ACHN (cell line): ENCODE data around the gene ABHD2.
"Not testable (repeated sequence)": the region's sequence is repeated elsewhere in the genome, so short reads cannot be mapped to it uniquely, and the experiment has no call there.

Experiments
- DNase-seq: peaks from one replicate; pipeline ENCODE4 v3.0.0-alpha.2; 2015
- in situ Hi-C: cut with HindIII; loops from 2 replicates; pipeline ENCODE4 v1.10.0; 2017; ENCODE audit warnings: low sequenced_read_pairs, low pct_ligation_motif_present, low pct_unique_long_range_greater_than_20kb

The ABHD2 gene

GRCh38 chr15:89087830-89088604 lies at the start of gene ABHD2:
Gene ABHD2, plus strand, starts transcription at chr15:89088456. Its CDS starts 27,872 bp downstream, at chr15:89116328.
- peak; percentile 99 for DNase-seq
- in situ Hi-C loops, result no loop called here

GRCh38 chr15:89039142-89039541 lies 49.1 kb upstream of the ABHD2 start:
- in situ Hi-C loops, result no loop called here
- no peak for DNase-seq

- DNase-seq, result no peak
- in situ Hi-C loops, result no loop called here
Observed at GRCh38 chr15:89041507-89041906, 46.7 kb upstream of the ABHD2 start.

- in situ Hi-C loops, result no loop called here
- no peak for DNase-seq
Observed at GRCh38 chr15:89042387-89042786, 45.9 kb upstream of the ABHD2 start.

- in situ Hi-C loops, result no loop called here
Observed at GRCh38 chr15:89043031-89044002, 44.9 kb upstream of the ABHD2 start.

GRCh38 chr15:89049016-89049666 lies 39.1 kb upstream of the ABHD2 start:
- DNase-seq, in situ Hi-C loops: not testable (repeated sequence)

More at GRCh38 chr15:89043031-89044002, 44.9 kb upstream of the ABHD2 start:
- no peak for DNase-seq

- DNase-seq, result no peak
- in situ Hi-C loops, result no loop called here
Observed at GRCh38 chr15:89051875-89052274, 36.4 kb upstream of the ABHD2 start.

- DNase-seq, result no peak
- in situ Hi-C loops, result no loop called here
Observed at GRCh38 chr15:89052474-89052873, 35.8 kb upstream of the ABHD2 start.

- no peak for DNase-seq
- in situ Hi-C loops, result no loop called here
Observed at GRCh38 chr15:89054873-89055272, 33.4 kb upstream of the ABHD2 start.

- in situ Hi-C loops, result no loop called here
Observed at GRCh38 chr15:89057506-89058133, 30.6 kb upstream of the ABHD2 start.

GRCh38 chr15:89058376-89058775 lies 29.9 kb upstream of the ABHD2 start:
- no peak for DNase-seq
- in situ Hi-C loops, result no loop called here

More at GRCh38 chr15:89057506-89058133, 30.6 kb upstream of the ABHD2 start:
- peak; percentile 76 for DNase-seq

GRCh38 chr15:89058876-89059405 lies 29.3 kb upstream of the ABHD2 start:
- in situ Hi-C loops, result no loop called here
- DNase-seq, result no peak

GRCh38 chr15:89066280-89066679 lies 22.0 kb upstream of the ABHD2 start:
- no peak for DNase-seq
- in situ Hi-C loops, result no loop called here

- in situ Hi-C loops, result no loop called here
- DNase-seq, result peak; percentile 82
Observed at GRCh38 chr15:89067751-89068150, 20.5 kb upstream of the ABHD2 start.

- peak; percentile 92 for DNase-seq
- in situ Hi-C loops, result no loop called here
Observed at GRCh38 chr15:89068325-89068784, 19.9 kb upstream of the ABHD2 start.

GRCh38 chr15:89070197-89071124 lies 17.8 kb upstream of the ABHD2 start:
- in situ Hi-C loops, result no loop called here
- peak; percentile 38 for DNase-seq

- in situ Hi-C loops, result no loop called here
- DNase-seq, result no peak
Observed at GRCh38 chr15:89071471-89071870, 16.8 kb upstream of the ABHD2 start.
